Stomach (tissue), 4 donors: Measurements from ENCODE around the gene FCN3.

Experiments used
- CTCF ChIP-seq, 7 experiments: fragments of 450-650 bp in 4 of 7; fragments of 200-600 bp in 3 of 7; sonication (generic) in 3 of 7; IDR thresholded peaks; one replicate each; pipeline ENCODE4 v1.5.1; 2016 to 2019; ENCODE audit warnings: antibody characterized with exemption in 7 of 7, control low read depth in 2 of 7, mild to moderate bottlenecking in 1 of 7
- POLR2A ChIP-seq, 4 donors: fragments of 450-650 bp; IDR thresholded peaks; one replicate each; pipeline ENCODE4 v1.6.1; 2016; ENCODE audit warnings: antibody characterized with exemption in 4 of 4, control low read depth in 2 of 4, mild to moderate bottlenecking in 1 of 4, moderate library complexity in 1 of 4
- POLR2AphosphoS5 ChIP-seq, 3 donors: sonication (generic); formaldehyde crosslinking; IDR thresholded peaks; one replicate each; pipeline ENCODE4 v1.6.1; 2016; ENCODE audit warnings: antibody characterized with exemption in 3 of 3

GRCh38 chr1:27325286-27325685 lies 49.3 kb downstream of the FCN3 start:
- TF ChIP-seq CTCF (IDR thresholded peaks at IDR 0.05) (no peak), POLR2AphosphoS5 (IDR thresholded peaks at IDR 0.05) (no peak), POLR2A (IDR thresholded peaks at IDR 0.05) (no peak)
